ENCODE results near the gene NTHL1.

Gene NTHL1

DNA sequence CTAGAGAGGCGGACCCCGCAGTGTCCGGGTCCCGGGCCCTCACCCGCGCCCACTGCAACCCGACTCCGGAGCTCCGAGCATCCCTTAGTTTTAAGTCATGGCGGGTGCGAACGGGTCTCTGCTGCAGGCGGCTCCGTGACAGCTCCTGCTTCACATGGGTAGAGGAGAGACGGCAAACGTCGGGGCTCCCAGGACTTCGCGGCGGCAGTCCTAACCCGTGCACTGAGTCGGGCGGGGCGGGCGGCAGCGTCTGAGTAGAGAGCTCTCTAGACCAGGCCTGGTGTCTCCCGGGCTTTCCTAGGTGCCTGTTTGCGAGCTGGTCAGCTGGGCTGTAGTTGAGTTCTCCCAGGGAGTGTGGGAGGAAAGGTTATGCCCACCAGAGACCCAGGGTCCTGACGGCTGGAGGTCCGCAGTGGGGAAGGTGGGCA is 496 bp upstream of the NTHL1 start:
- H3K4me3 ChIP-seq (ENCODE audit: low read depth, low read length) = peak overlapping the region; percentile 80
- TF ChIP-seq, protein P1, sequence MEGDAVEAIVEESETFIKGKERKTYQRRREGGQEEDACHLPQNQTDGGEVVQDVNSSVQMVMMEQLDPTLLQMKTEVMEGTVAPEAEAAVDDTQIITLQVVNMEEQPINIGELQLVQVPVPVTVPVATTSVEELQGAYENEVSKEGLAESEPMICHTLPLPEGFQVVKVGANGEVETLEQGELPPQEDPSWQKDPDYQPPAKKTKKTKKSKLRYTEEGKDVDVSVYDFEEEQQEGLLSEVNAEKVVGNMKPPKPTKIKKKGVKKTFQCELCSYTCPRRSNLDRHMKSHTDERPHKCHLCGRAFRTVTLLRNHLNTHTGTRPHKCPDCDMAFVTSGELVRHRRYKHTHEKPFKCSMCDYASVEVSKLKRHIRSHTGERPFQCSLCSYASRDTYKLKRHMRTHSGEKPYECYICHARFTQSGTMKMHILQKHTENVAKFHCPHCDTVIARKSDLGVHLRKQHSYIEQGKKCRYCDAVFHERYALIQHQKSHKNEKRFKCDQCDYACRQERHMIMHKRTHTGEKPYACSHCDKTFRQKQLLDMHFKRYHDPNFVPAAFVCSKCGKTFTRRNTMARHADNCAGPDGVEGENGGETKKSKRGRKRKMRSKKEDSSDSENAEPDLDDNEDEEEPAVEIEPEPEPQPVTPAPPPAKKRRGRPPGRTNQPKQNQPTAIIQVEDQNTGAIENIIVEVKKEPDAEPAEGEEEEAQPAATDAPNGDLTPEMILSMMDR (conservative IDR thresholded peaks at IDR 0.05; ENCODE audit: low read depth, low read length) = no peak
- DNase-seq (ENCODE audit: low read depth) = no peak

DNA sequence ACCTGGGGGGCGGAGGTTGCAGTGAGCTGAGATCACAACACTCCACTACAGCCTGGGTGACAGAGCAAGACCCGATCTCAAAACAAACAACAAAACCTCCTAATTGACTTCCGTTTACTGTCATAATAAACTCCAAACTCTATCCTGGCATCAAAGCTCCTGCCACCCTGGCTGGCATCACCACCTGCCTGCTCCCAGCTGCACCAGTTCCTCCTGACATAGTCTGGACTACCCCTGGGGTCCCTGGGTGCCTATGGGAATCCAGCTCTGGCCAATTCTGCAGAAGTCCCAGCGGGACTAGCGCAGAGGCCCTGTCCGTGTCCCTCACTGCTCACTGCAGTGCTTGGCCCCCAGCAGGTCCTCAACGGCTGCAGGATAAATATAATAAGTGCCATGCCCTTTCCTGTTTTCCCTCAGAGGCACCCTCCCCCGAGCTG is 723 bp downstream of the NTHL1 start:
- TF ChIP-seq, protein P1 (conservative IDR thresholded peaks at IDR 0.05; ENCODE audit: low read depth, low read length) = no peak
- peak overlapping the region; percentile 80 for H3K4me3 ChIP-seq (ENCODE audit: low read depth, low read length)
- no peak for DNase-seq (ENCODE audit: low read depth)

DNA sequence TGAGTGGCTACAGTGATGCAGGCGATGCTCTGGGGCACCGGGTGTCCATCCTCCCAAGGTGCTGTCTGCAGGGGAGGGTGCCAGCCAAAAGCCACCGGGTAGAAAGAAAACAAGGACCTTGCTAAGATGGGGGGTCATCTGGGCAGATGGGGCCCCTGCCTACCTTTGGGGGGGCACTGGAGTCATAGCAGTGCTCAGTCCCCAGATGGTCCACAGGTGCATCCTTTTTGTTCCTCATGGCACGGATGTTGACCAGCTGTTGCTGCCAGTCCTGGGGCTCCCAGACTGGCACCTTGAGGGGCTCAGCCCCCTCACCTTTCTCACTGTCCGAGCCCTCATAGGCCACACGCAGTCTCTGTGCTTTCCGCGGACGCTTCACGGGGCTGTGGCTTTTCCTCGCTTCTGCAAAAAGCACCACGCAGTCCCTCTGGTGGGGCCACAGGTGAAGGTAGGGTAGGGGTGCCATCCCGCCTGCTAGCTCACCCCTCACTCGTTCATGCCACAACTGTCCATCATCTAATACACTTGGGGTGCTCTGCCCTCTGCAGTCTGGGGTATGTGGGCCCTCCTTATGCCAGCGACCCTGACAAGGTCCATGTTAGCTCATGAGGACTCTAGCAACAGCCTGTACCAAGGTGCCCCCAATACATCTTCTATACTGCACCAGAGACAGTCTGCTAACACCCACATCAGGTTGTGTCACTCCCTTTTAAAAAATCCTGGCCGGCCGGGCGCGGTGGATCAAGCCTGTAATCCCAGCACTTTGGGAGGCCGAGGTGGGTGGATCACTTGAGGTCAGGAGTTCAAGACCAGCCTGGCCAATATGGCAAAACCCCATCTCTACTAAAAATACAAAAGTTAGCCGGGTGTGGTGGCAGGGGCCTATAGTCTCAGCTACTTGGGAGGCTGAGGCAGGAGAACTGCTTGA is 1.4 kb downstream of the NTHL1 start:
- TF ChIP-seq, protein P1 (conservative IDR thresholded peaks at IDR 0.05; ENCODE audit: low read depth, low read length) = no peak
- no peak overlapping the region for H3K4me3 ChIP-seq (ENCODE audit: low read depth, low read length)
- no peak for DNase-seq (ENCODE audit: low read depth)

DNA sequence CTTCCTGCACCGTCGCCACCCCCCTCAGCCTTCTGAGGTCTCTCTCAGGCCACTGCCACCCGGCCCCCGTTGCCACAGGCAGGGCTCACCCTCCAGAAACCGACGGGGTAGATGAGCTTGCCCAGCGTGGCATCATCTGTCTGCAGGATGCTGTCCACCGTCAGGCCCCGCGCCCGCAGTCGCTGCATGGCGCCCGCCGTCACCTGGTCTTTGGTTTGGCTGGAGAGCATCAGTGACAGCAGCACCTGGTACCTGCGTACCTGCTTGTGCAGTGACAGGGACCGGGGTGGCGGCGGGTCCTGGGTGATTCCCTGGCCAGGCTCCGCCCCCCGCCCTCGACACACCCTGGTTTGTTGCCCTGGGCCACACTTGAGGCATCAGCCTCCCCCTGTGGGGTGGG is 3.1 kb downstream of the NTHL1 start:
- TF ChIP-seq, protein P1 (conservative IDR thresholded peaks at IDR 0.05; ENCODE audit: low read depth, low read length) = no peak
- DNase-seq (ENCODE audit: low read depth) = no peak
- H3K4me3 ChIP-seq (ENCODE audit: low read depth, low read length) = no peak overlapping the region

DNA sequence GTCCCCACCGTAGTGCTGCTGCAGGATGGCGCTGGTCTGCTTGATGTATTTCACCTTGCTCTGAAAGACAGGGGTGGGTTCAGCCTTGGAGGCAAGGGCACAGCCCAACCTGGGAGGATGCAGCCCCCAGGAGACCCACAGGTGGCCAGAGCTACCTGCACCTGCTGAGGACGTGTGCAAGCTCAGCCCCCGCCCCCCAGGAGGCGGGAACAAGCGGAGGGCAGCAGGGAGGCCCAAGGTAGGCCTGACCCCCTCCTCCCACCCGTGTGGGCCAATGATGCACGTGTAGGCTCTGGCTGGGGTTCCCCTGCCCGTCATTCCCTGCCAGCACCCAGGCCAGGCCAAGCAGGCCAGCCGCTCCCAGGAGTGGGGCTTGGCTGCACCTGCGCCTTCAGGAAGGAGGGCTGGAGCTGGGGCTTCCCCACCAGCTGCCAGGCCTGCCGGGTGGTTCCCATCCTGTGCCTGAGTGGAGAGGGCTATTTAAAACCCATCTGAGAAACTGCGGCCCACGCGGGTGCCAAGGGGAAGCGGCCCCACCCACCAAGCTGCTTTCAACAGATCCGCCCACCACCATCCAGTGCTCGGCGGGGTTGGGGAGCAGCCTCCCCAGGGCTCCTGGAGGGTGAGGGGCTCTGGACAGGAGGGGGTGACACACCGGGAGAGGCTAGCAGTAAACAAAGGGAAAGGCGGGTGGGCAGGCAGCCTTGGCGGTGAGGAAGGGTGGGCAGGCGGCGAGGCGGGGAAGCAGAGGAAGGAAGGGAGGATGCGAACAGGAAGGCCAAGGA is 3.8 kb downstream of the NTHL1 start:
- no peak for DNase-seq (ENCODE audit: low read depth)
- TF ChIP-seq, protein P1 (conservative IDR thresholded peaks at IDR 0.05; ENCODE audit: low read depth, low read length) = no peak
- no peak overlapping the region for H3K4me3 ChIP-seq (ENCODE audit: low read depth, low read length)

DNA sequence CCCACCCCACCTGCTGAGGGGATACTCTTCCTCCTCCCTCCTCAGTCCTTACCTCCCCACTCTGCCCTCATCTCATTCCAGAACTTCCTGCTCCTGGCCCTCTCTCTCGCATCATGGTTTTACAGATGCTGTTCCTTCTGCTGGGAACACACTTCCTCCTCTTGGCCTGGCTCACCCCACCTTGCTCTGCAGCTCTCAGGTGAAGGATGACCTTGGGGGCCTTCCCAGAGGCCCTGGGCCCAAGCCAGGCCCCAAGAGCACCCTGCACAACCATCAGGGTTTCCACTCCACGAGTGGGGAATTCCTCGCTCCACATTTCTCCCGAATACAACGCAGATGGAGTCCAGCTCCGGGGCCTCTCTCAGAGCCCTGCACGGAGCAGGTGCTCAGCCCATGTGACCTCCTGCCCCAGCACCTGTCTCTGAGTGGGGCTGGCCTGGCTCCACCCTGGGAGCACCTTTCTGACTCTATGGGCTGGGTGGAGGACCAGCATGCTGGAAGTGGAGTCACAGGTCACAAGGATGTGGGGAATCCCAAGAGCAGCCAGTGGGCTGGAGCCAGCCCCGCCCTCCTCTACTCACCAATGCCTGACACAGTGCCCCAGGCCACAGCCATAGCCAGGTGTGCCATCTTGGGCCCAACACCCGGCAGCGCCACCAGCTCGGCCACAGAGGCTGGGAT is 4.5 kb downstream of the NTHL1 start:
- DNase-seq (ENCODE audit: low read depth) = no peak
- no peak overlapping the region for H3K4me3 ChIP-seq (ENCODE audit: low read depth, low read length)
- TF ChIP-seq, protein P1 (conservative IDR thresholded peaks at IDR 0.05; ENCODE audit: low read depth, low read length) = no peak

All from choroid plexus epithelial cell (primary cell).